ENCODE measurements around the gene ALDH1A2.
"Not testable (repeated sequence)": the region's sequence is repeated elsewhere in the genome, so short reads cannot be mapped to it uniquely, and the experiment has no call there.

ALDH1A2 gene

DNA sequence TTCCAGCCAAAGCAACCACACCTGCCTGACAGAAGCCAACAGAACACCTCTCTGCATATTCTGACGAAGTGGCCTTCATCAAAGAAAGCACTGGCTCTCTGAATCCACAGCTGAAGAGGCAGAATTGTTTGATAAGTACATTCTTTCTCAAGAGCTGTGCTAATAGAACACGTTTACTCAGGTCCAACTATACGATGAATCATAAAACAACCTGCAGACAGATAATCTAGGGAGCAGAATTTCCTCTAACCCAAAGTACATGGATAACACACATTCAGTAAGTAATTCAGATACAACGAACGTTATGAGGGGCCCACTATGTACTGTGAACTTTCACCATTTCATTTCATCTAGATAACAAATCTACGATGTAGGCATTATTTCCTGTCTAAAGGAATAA lies 25.4 kb downstream of the ALDH1A2 start:
- no peak for DNase-seq

DNA sequence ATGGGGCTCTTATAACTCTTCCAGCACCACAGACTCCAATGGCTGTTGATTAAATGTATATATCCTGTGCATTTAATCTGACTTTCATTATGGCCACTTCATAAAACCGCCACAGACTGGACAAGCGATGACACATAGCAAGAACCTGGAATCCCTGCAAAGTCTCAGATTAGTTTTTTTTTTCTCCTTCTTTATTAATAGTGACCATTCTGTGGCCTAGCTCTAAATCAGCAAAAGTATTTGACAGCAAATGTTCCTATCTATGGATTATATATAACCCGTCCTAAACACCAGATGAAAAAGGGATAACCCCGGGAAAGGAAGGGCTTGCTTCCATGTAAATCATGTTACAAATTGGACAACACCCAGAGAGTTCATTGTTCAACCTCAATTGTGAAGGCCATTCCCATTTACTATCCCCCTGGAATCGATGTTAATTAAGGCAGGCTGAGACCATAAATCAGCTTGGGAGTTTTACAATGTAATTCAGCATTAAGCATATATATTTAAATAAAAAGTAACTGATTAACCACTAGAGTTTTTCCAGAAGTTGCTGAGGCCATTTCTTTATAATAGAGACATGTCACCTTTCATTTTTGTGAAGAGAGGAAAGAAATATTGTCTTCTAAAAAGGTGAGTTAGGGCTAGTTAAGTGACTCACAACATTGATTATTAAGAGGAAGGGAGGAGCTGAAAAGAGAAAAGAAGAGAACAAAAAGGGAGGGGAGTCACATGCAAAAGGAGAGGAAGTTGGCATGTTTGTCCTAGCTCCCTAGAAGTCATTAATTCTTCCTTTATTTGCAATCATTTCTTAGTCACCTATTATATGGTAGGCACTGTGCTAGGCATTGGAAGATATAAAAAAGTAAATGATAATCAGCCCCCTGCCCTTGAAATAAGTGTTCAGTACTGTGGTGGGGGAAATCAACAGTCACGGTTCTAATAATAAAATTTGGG lies 26.2 kb downstream of the ALDH1A2 start:
- DNase-seq, result no peak

DNA sequence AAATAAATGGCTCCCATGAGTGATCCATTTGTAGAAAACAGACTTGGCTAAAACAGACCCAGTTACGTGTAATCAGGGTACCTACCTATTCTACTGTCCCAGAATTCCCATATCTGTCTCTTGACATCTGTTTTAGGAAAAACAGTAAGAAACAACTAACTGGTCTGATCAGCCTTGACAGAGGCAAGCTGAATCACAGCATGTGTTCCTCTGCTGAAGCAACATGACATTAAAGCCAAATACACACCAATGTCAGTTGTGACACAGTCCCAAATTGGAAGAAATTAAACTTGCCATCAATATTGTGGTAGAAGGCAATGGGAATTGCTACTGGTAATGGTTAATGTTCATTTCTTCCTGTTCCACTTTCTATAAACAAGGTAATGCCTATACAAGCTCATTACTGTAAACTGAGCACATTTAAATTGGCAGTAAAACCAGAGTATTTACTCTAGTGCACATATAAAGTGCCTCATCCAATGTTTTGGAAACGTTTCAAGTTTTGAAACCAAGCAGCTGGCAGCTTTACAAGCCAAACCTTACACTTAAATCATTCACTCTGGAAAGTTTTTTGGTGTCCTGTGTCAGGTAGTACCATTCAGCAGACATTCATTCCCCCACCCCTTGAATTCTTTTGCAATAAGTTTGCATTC lies 27.0 kb downstream of the ALDH1A2 start:
- DNase-seq, result peak; percentile 52

DNA sequence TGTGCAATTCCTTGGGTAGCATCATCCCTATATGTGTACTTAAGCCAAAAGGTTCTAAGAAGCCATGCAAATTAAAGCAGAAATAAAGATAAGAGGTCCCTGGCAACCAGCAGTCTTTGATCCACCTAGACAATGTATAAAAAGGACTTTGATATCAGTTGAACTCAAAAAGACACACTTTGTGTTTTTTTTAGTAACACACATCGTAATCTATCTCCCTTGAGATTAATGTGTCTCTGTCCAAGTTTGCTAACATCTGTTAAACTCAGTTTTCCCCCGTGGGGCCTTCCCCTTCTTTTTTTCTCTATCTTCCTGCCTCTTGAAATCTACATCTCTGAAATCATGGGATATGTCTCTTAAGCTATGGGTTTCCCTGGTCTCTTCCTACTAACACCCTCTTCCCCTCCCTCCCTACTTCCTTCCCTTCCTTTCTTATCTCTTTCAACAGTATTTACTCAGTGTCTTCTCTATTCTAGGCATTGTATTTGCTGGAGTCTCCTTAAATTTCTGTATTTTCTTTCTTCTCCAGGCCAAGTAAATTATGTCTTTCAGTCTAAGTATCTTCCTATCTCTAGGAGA lies 27.7 kb downstream of the ALDH1A2 start:
- no peak for DNase-seq

DNA sequence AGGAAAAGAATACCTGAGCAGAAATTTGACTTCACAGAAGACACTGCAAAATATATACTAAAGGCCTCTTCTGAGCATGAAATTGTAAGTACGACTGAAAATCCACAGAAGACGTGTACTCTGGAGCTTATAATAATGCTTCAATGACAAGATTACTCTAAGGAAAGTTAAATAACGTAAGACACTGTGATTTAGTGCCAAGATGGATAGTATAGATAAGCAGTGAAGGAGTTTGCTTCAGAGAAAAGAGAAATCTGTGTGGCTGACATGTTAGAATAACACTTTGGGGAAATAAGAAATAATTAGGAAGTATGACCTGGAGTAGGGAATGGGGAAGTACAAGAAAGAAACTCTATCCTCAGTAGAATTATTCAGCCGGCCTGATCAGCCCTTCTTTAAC lies 28.9 kb downstream of the ALDH1A2 start:
- no peak for DNase-seq

DNA sequence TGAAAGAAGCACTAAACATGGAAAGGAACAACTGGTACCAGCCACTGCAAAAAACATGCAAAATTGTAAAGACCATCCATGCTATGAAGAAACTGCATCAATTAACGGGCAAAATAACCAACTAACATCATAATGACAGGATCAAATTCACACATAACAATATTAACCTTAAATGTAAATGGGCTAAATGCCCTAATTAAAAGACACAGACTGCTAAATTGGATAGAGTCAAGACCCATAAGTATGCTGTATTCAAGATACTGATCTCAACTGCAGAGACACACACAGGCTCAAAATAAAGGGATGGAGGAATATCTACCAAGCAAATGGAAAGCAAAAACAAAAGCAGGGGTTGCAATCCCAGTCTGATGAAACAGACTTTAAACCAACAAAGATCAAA lies 37.1 kb downstream of the ALDH1A2 start:
- DNase-seq, result not testable (repeated sequence)

DNA sequence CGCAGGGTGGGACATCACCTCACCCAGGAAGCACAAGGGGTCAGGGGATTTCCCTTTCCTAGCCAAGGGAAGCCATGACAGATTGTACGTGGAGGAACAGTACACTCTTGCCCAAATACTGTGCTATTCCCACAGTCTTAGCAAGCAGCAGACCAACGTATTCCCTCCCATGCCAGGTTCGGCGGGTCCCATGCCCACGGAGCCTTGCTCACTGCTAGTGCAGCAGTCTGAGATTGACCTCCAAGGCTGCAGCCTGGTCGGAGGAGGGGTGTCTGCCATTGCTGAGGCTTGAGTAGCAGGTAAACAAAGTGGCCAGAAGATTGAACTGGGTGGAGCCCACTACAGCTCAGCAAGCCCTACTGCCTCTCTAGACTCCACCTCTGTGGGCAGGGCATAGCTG lies 39.0 kb downstream of the ALDH1A2 start:
- DNase-seq, result no peak

DNA sequence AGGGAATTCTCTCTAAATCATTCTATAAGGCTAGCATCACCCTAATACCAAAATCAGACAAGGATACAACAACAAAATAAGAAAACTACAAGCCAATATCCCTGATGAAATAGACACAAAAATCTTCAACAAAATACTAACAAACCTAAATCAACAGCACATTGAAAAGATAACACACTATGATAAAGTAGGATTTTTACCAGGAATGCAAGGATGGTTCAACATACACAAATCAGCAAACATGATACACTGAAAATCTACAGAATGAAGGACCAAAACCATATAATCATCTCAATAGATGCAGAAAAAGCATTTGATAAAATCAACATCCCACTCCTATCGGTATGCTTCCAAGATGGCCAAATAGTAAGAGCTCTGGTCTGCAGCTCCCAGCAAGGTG lies 39.5 kb downstream of the ALDH1A2 start:
- DNase-seq, result no peak

DNA sequence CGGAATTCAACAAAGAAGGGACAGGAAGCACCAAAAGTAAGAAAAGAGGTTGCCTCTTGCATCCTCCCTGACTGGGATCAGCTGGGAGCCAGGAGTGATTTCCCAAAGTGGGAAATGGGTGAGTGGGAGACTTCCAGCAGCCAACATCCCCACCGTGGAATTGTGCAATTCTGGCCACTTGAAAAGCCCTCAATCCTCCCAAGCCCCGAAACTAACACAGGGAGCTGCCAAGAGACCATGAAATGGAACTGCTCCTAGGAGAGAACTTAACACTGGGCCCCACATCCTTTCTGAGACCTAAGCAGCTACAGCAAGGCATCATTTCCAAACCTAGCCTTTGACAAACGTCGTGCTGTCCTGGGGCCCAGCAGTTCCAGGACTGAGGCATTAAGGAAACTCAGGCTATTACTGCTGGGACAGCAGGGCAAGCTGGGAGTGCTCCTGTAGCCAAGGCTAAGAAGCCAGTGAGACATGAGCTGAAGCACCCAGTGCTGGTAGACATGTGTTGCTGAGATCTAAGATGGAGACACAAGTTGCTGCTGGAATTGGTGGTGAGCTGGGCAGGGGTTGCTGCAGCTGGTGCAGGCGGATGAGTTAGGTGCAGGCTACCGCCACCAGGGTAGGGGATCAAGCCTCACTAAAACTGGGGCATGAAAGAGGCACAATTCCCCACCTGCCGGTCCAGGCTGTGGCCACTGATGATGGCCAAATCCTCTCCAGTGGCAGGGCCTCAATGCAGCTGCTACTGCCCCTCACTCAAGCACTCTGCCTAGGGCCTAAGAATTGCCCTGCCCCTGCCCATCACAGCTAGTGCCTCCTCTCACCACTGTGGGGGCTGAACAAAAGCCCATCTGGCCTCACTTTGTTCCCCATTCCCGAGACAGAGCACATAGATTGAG lies 43.9 kb downstream of the ALDH1A2 start:
- no peak for DNase-seq

DNA sequence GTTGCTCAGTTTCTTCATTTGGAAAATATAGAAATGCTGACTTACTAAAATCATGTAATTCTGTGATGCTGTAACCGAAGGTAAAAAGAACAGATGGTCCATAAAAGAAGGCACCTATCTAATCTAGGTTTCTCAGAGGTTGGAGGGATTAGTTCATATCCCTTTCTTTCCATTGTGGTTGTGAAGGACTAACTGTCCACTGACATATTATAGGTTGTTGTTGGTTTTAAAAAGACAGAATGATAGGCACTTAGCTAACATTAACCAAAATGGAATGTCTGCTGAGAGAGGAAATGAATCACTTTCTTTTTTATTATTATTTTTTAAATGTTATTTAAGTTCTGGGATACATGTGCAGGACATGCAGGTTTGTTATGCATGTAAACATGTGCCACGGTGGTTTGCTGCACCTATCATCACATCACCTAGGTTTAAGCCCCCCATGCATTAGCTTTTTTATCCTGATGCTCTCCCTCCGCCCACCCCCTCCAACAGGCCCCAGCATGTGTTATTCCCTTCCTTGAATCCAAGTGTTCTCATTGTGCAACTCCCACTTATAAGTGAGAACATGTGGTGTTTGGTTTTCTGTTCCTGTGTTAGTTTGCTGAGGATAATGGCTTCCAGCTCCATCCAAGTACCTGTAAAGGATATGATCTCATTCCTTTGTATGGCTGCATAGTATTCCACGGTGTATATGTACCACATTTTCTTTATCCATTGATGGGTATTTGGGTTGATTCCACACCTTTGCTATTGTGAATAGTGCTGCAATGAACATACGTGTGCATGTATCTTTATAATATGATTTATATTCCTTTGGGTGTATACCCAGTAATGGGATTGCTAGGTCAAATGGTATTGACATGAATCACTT lies 45.8 kb downstream of the ALDH1A2 start:
- no peak for DNase-seq

DNA sequence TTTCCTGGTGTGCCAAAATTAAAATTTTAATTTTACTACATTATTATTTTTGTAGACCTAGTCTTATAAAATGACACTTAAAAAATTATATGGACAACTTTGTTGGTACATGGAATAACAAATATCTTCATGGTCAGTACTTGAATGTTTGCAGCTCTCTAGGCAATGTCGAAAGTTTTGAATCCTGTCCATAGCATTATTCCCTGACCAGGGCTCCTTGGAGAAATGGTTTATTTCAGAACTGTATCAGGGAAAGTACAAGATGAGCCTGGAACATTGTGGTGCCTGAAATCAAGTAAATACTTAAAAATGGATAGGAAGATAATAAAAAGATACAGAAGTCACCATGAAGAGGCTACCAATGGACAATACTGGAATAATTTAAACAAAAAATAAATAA lies 47.6 kb downstream of the ALDH1A2 start:
- DNase-seq, result no peak

DNA sequence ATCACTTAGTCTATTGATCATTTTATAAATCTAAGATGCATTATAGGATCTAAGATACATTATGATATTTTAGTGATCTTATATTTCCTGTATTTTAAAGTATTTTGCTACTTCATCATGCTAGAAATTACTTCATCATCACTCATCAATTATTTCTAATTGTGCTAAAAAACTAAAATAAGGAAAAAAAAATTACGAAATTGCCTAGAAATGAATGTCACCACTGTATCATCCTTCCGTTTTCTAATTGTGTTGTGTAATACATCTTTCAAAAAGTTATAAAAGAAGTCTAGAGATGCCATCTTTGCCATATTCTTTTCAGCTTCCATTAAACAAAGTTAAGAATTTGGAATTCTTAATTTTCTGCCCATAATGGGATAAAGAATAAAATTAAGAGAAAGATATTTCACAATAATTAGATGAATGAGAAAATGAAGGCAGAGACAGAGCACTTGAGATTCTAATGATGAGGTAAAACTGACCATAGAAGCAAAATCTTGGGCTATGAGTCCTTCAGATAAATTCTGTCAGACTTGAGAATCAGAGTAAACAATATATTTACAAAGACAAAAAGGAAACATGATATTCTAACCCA lies 48.8 kb downstream of the ALDH1A2 start:
- DNase-seq, result no peak

DNA sequence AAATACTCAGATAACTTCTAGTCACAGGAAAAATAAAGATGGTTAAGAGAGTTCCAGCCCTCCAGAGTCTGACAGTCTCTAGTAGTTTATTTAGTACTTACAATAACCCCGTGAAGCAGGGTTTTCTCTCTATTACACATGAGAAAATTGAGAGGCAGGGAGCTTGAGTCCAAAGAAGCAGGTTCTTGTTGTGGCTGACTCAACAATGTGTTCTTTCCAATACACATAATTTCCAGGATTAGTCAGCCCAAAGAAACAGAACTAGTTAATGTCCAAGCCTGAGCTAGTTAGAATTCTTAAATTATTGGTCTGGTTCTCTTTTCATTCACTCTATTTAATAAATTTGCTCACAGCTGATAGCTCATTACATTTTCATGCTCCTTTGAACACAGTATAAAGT lies 49.9 kb downstream of the ALDH1A2 start:
- no peak for DNase-seq

DNA sequence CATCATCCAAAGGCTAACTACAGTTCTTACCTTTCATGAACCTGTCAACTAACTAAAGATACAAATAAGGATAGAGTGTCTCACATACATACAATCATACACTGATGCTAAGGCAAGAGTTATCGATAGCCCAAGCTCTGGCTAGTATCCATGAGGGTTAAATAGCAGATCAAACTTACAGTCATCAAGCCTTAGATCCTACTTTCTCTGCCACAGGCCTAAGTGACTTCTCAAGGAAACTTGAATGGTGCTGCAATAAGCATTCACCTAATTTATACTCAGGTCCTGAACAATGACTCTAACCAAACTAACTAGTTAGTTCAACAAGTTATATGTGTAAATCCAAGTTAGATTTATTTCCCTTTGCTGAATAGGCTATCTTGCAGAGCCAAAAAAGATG lies 51.0 kb downstream of the ALDH1A2 start:
- DNase-seq, result no peak

DNA sequence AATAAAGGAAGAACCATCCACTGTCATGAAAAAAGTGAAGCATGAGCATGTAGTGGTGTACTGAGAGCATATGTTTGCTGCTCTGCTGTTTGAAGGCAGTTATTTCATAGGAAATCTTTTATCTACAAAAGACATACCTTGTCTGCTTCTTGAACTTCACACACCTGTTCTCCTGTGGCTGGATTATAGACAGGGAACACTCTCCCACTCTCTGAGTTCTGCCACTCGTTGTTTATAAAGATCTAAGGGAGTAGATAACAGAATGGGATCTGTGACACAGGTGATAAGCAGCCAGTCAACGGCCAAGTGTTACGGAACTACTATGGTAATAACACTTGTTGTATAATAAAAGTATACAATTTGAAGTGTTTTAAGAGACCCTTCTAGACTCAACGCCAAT lies 51.5 kb downstream of the ALDH1A2 start:
- no peak for DNase-seq

DNA sequence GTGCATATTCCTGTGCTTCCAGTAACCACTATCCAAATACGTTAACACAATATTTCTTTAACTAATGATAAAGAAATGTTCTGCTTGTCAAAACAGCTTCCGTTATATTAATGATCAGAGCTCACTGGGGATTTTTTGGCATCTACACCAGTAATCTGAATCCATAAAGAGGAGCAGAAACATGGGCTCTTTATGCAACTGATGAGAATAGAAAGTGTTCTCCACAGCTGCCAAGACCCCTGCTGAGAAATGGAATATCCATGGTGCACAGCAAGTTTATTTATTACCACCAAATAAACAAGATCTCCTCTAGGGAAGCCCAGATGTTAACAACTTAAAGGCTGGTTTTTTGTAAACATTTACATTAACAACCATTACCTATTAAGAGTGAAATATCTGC lies 54.5 kb downstream of the ALDH1A2 start:
- no peak for DNase-seq

DNA sequence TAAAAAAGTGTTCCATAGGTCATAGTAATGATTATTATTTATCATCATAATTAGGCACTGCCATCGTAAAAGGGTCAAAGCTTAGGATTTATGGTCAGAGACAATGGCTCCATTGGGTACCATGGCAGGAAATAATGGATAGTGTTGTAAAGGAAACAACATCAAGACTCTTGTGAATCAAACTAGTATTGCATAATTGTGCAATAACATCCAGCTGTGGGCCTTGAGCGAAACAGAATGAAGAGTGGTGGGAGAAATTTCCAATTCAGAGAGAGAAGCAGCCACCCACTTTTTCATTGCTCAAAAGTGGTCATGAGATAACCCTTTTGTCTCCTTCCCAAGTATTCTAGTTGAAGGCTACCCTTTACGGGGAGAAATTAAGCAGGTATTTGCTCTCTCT lies 61.7 kb downstream of the ALDH1A2 start:
- DNase-seq, result no peak

DNA sequence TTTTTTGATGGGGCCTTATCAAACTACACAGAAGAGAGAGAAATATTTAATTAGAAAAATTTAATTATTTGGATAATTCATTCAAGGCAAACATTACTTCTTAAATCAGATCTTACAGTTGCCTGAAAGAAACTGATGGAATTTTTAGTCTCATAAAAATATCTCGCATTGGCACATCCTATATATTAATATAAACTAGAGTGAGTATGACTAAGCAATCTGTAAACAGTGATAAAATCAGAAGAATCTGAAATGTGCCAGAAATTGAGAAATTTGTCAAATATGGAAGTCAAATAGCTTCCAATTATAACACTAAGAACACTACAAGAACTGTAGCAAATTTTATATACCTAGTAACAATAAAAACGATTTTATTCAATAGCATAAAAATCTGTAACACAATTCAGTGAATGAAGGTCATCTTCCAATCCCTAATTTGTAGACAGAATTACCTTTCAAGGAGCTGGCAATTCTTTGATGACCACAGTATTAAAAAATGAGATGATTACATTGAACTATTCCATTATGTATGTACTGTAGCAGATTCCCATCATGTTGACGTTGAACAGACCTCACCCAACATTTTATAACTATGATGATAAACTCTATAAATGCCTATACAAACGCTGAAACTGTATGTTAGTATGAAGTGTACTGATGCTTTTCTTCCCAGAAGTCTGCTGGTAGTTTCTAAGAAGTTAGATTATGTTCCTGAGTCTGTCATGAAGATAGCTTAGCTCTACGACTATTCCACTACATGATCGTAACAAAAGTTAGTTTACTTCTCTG lies 63.0 kb downstream of the ALDH1A2 start:
- no peak for DNase-seq

DNA sequence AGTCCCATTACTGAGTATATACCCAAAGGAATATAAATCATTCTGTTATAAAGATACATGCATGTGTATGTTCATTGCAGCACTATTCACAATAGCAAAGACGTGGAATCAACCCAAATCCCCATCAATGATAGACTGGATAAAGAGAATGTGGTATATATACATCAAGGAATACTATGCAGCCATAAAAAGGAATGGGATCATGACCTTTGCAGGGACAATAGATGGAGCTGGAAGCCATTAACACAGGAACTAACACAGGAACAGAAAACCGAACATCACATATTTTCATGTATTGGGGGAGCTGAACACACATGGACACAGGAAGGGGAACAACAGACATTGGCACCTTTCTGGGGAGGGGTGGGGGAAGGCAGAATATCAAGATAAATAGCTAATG lies 65.8 kb downstream of the ALDH1A2 start:
- not testable (repeated sequence) for DNase-seq

DNA sequence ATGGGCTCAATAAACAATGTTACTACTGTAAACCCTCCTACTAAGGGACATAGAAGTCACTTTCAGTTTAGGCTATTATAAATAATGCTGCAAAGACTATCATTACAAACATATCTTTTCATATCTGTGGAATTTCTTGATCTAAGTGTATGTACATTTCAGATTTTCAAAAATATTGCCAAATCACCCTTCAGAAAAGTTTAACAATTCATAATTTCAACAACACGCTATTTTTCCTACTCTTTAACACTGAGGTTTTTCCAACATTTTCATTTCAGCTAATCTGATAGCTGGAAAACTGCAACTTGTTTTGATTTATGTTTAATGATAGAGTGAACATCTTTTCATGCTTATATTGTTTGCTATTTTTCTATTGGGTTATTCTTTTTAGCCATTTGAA lies 69.0 kb downstream of the ALDH1A2 start:
- DNase-seq, result no peak

Measured in NCI-H1694 treated with DMSO at 0.1 percent for 48 hours (cell line).